ENCODE results near the gene PRKCA. TPM values are rescaled to one million over a fixed set of nuclear protein-coding genes. Genes with fewer than 3 reads are reported as not detected.

The PRKCA gene
- total and polyA plus RNA-seq, 10 of the 15 experiments (the other 5 are each of a cell fraction or from before 2014, with no cell fraction given): 0.11 to 14.6 (median 0.72) TPM

DNA sequence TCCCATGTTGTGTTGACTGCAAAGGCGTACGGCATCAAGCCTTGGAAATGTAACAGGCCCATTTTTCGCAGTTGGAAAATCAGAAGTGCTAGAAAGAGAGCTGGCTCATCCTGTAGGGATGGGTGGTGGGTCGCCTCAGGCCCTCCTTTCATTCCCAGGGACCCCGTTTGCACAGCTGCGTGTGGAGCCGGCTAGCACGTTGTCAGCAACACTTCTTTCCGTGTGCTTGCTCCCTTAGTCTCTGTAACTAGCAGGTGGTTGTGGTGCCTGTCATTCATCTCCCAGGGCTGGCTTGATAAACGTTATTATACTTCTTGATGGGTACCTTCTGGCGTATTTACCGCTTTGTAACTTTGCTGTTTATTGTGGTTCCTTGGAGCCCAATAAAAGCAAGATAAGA lies 293.5 kb downstream of the PRKCA start:
- no peak overlapping the region for H2AFZ ChIP-seq (ENCODE audit: control insufficient read depth, low read depth, low read length)
- no peaks in the 10 kb centered on the region for H3K79me2 ChIP-seq (ENCODE audit: control insufficient read depth, insufficient read depth, low read length)
- no peaks in the 10 kb centered on the region for H3K4me1 ChIP-seq (ENCODE audit: control insufficient read depth, insufficient read depth, low read length)
- RAD21 ChIA-PET (ENCODE audit: unreplicated experiment): no interaction called here
- 59% methylated on average over 12 of the region's 12 CpGs for WGBS (ENCODE audit: insufficient coverage, insufficient replicate concordance, low lambda C conversion rate, missing lambda C conversion rate)
- no peaks in the 10 kb centered on the region for H3K27me3 ChIP-seq (replicated peaks in 1 of 2; ENCODE audit: control insufficient read depth in 2 of 2, insufficient read depth in 2 of 2, low read length in 1 of 2)
- no peak overlapping the region for H3K4me2 ChIP-seq (ENCODE audit: control insufficient read depth, insufficient read depth)
- no peak overlapping the region for H3K9ac ChIP-seq (ENCODE audit: control insufficient read depth, insufficient read depth, low read length)
- POLR2A ChIA-PET: no interaction called here
- CTCF ChIA-PET: no interaction called here
- no peaks in the 10 kb centered on the region for H3K36me3 ChIP-seq (ENCODE audit: control insufficient read depth in 2 of 2, insufficient read depth in 2 of 2, low read length in 1 of 2)
- H4K20me1 ChIP-seq (ENCODE audit: control insufficient read depth, insufficient read depth): no peaks in the 10 kb centered on the region
- no peak for ATAC-seq
- H3K4me3 ChIP-seq: no peak overlapping the region
- intact Hi-C loops (cut with micrococcal nuclease; ENCODE audit: unreplicated experiment): no loop called here
- no peak for DNase-seq (ENCODE audit: low read depth, low spot score)
- BruUV-seq (replicated peaks): no TSS peak
- SMC1A ChIA-PET (ENCODE audit: uncharacterized antibody, unreplicated experiment): no interaction called here
- H3K9me3 ChIP-seq (replicated peaks; ENCODE audit: control insufficient read depth, insufficient read depth, low read length): no peaks in the 10 kb centered on the region
- in situ Hi-C loops (cut with MboI): no loop called here
- no peak for FAIRE-seq
- no peak overlapping the region for H3K27ac ChIP-seq (ENCODE audit: control insufficient read depth, insufficient read depth)
- TF ChIP-seq, protein P1, sequence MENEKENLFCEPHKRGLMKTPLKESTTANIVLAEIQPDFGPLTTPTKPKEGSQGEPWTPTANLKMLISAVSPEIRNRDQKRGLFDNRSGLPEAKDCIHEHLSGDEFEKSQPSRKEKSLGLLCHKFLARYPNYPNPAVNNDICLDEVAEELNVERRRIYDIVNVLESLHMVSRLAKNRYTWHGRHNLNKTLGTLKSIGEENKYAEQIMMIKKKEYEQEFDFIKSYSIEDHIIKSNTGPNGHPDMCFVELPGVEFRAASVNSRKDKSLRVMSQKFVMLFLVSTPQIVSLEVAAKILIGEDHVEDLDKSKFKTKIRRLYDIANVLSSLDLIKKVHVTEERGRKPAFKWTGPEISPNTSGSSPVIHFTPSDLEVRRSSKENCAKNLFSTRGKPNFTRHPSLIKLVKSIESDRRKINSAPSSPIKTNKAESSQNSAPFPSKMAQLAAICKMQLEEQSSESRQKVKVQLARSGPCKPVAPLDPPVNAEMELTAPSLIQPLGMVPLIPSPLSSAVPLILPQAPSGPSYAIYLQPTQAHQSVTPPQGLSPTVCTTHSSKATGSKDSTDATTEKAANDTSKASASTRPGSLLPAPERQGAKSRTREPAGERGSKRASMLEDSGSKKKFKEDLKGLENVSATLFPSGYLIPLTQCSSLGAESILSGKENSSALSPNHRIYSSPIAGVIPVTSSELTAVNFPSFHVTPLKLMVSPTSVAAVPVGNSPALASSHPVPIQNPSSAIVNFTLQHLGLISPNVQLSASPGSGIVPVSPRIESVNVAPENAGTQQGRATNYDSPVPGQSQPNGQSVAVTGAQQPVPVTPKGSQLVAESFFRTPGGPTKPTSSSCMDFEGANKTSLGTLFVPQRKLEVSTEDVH (IDR thresholded peaks at IDR 0.05; ENCODE audit: low read depth, partially characterized antibody): no peak
- no peak for TF ChIP-seq NKRF (conservative IDR thresholded peaks at IDR 0.05)
- no peak for TF ChIP-seq CBX5 (IDR thresholded peaks at IDR 0.05; ENCODE audit: low read depth)
- TF ChIP-seq SKIL (IDR thresholded peaks at IDR 0.05; ENCODE audit: low read depth, poor library complexity, severe bottlenecking): no peak
- TF ChIP-seq, protein P2, sequence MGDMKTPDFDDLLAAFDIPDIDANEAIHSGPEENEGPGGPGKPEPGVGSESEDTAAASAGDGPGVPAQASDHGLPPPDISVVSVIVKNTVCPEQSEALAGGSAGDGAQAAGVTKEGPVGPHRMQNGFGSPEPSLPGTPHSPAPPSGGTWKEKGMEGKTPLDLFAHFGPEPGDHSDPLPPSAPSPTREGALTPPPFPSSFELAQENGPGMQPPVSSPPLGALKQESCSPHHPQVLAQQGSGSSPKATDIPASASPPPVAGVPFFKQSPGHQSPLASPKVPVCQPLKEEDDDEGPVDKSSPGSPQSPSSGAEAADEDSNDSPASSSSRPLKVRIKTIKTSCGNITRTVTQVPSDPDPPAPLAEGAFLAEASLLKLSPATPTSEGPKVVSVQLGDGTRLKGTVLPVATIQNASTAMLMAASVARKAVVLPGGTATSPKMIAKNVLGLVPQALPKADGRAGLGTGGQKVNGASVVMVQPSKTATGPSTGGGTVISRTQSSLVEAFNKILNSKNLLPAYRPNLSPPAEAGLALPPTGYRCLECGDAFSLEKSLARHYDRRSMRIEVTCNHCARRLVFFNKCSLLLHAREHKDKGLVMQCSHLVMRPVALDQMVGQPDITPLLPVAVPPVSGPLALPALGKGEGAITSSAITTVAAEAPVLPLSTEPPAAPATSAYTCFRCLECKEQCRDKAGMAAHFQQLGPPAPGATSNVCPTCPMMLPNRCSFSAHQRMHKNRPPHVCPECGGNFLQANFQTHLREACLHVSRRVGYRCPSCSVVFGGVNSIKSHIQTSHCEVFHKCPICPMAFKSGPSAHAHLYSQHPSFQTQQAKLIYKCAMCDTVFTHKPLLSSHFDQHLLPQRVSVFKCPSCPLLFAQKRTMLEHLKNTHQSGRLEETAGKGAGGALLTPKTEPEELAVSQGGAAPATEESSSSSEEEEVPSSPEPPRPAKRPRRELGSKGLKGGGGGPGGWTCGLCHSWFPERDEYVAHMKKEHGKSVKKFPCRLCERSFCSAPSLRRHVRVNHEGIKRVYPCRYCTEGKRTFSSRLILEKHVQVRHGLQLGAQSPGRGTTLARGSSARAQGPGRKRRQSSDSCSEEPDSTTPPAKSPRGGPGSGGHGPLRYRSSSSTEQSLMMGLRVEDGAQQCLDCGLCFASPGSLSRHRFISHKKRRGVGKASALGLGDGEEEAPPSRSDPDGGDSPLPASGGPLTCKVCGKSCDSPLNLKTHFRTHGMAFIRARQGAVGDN (IDR thresholded peaks at IDR 0.05): no peak
- TF ChIP-seq NFXL1 (IDR thresholded peaks at IDR 0.05; ENCODE audit: borderline replicate concordance): no peak
- no peak for TF ChIP-seq SMC3 (IDR thresholded peaks at IDR 0.05; ENCODE audit: borderline replicate concordance, low read length)
- TF ChIP-seq GABPA (IDR thresholded peaks at IDR 0.05; ENCODE audit: low read depth): no peak

All from GM12878 (cell line).